Measurements from ENCODE around the gene SPINK13. TPM values are rescaled to one million over a fixed set of nuclear protein-coding genes. Genes with fewer than 3 reads are reported as not detected.

SPINK13 gene
- total and polyA plus RNA-seq, 2 of the 13 experiments (the other 11 are each of a cell fraction or from before 2014, with no cell fraction given), result not detected

DNA sequence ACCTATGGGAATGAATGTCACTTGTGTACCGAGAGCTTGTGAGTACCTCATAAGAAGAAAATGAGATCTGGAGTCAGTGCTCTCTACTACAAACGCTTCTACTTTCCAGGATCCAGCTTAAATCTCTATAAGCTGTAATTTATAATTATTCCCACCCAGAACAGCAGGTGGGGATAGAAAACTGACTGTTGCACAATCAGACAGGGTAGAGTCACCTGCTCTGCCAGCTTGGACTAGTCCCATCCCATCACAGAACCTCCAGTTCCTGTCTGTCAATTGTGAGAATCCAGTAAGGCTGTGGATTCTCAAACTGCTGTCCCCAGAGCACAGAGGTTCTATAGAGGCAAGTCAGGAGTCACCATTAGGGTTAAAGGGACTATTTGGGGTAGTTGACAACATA, 45.6 kb downstream of the SPINK13 start (continued):
- no peak for TF ChIP-seq KIAA2018 (CRISPR knock-in tag; IDR thresholded peaks at IDR 0.05; ENCODE audit: borderline replicate concordance)

DNA sequence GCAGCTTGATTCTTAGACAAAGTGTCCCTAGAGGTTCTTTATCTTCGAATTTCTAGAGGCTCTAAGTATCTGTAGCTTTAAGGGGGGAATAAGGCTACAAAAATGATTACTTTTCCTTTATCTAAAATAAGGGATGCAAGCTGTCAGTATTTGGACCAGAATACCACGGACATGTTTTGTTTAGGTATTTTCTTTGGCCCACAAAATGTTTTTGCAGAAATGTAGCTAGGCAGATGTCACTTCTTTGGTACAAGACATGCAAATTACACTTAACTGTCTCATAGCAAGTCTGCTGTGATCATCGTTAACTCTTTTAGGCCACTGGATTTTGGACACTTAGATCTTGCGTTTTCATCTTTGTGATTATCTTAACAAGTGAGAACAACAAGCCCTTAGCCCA, 46.1 kb downstream of the SPINK13 start:
- WGBS (ENCODE audit: low lambda C conversion rate), result 3% methylated on average over 4 of the region's 4 CpGs
- intact Hi-C loops (cut with micrococcal nuclease; ENCODE audit: unreplicated experiment), result no loop called here

More for the DNA sequence above, 46.1 kb downstream of the SPINK13 start:
- Histone ChIP-seq H3K4me2 (ENCODE audit: low read depth, low read length) (no peak overlapping the region), H4K20me1 (ENCODE audit: insufficient read depth, low read length) (no peaks in the 10 kb centered on the region), H3K4me3 (replicated peaks in 1 of 3; ENCODE audit: insufficient read depth in 1 of 3, low read depth in 2 of 3, low read length in 3 of 3) (no peak overlapping the region), H3K9me3 (ENCODE audit: low read length) (no peaks in the 10 kb centered on the region), H3K79me2 (ENCODE audit: insufficient read depth, low read length) (no peaks in the 10 kb centered on the region), H3K27ac (ENCODE audit: extremely low read length, insufficient read depth, low read length) (no peak overlapping the region), H3K9ac (ENCODE audit: insufficient read depth, low read depth, low read length) (no peak overlapping the region), H3K4me1 (ENCODE audit: insufficient read depth, low read length) (no peaks in the 10 kb centered on the region), H3K36me3 (replicated peaks in 1 of 2; ENCODE audit: control insufficient read depth in 1 of 2, insufficient read depth in 2 of 2, low read length in 2 of 2) (no peaks in the 10 kb centered on the region), H3K27me3 (ENCODE audit: control insufficient read depth in 1 of 2, insufficient read depth in 2 of 2, low read length in 2 of 2) (no peaks in the 10 kb centered on the region), H2AFZ (ENCODE audit: low read length) (no peak overlapping the region)
- TF ChIP-seq ZNF780A (CRISPR knock-in tag; IDR thresholded peaks at IDR 0.05) (no peak), ZFAT (CRISPR knock-in tag; conservative IDR thresholded peaks at IDR 0.05) (no peak), ZSCAN30 (CRISPR knock-in tag; IDR thresholded peaks at IDR 0.05) (no peak), SATB2 (CRISPR knock-in tag; IDR thresholded peaks at IDR 0.05) (no peak), CCAR2 (optimal IDR thresholded peaks at IDR 0.05; ENCODE audit: low read depth, low read length) (no peak), POLR2G (IDR thresholded peaks at IDR 0.05; ENCODE audit: low read depth, low read length) (no peak), NFIC (IDR thresholded peaks at IDR 0.05; ENCODE audit: low read length) (no peak), SMC3 (IDR thresholded peaks at IDR 0.05; ENCODE audit: low read length) (no peak), NFIB (CRISPR knock-in tag; IDR thresholded peaks at IDR 0.05; ENCODE audit: borderline replicate concordance) (no peak), MAZ (IDR thresholded peaks at IDR 0.05; ENCODE audit: borderline replicate concordance, low read depth, low read length) (no peak), MAZ (CRISPR knock-in tag; IDR thresholded peaks at IDR 0.05; ENCODE audit: low read depth) (no peak), KDM2A (CRISPR knock-in tag; IDR thresholded peaks at IDR 0.05; ENCODE audit: borderline replicate concordance, low read depth) (no peak), RORA (CRISPR knock-in tag; IDR thresholded peaks at IDR 0.05) (no peak), ZNF382 (CRISPR knock-in tag; IDR thresholded peaks at IDR 0.05; ENCODE audit: borderline replicate concordance) (no peak)
- TF ChIP-seq, protein P1, sequence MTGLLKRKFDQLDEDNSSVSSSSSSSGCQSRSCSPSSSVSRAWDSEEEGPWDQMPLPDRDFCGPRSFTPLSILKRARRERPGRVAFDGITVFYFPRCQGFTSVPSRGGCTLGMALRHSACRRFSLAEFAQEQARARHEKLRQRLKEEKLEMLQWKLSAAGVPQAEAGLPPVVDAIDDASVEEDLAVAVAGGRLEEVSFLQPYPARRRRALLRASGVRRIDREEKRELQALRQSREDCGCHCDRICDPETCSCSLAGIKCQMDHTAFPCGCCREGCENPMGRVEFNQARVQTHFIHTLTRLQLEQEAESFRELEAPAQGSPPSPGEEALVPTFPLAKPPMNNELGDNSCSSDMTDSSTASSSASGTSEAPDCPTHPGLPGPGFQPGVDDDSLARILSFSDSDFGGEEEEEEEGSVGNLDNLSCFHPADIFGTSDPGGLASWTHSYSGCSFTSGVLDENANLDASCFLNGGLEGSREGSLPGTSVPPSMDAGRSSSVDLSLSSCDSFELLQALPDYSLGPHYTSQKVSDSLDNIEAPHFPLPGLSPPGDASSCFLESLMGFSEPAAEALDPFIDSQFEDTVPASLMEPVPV (CRISPR knock-in tag; IDR thresholded peaks at IDR 0.05), result no peak
- CTCF ChIA-PET (ENCODE audit: low intra/inter-chr PET ratio, low total read pairs), result no interaction called here
- no TSS peak for BruUV-seq (replicated peaks)
- in situ Hi-C loops (cut with HindIII; ENCODE audit: extremely low pct_ligation_motif_present, low pct_unique_long_range_greater_than_20kb), result no loop called here
- DNase-seq (ENCODE audit: low spot score), result no peak
- no peak for FAIRE-seq
- no peak for ATAC-seq
- POLR2A ChIA-PET, result no interaction called here

Measured in HepG2 (cell line).